PC-9 (cell line): ENCODE results near the gene NOX5. TPM values are rescaled to one million over a fixed set of nuclear protein-coding genes. Genes with fewer than 3 reads are reported as not detected.

Experiments
- BruUV-seq: library from RNA; stranded (reverse); fragments of 400-500 nt; replicated peaks from 2 replicates; lab custom pipeline; 2021; lab: Mats Ljungman, UMichigan
- CTCF ChIA-PET: fragments of 300-600 bp; sonication (Branson Sonifier 250); formaldehyde crosslinking; loops from one replicate; lab custom pipeline; 2022; ENCODE audit warnings: antibody characterized with exemption; lab: Charles Lee
- POLR2A ChIA-PET: fragments of 300-600 bp; sonication (Branson Sonifier 250); formaldehyde crosslinking; loops from one replicate; lab custom pipeline; 2022; ENCODE audit warnings: antibody characterized with exemption; ENCODE audit not compliant: unreplicated experiment; lab: Charles Lee
- DNase-seq, 2 experiments: peaks; one replicate each; pipeline versions ENCODE4 v3.0.0 to v3.0.0-alpha.2; 2015 to 2022; ENCODE audit warnings: mixed read lengths in 1 of 2
- H2AFZ ChIP-seq: fragments of 200-600 bp; sonication (generic); 2 replicates; pipeline ENCODE4 v1.8.1; 2017; ENCODE audit warnings: antibody characterized with exemption
- H3F3A ChIP-seq: fragments of 200-600 bp; sonication (generic); 2 replicates; pipeline ENCODE4 v1.8.1; 2017; ENCODE audit warnings: antibody characterized with exemption, mild to moderate bottlenecking, low read depth; ENCODE audit not compliant: insufficient read depth
- H3K27ac ChIP-seq: fragments of 200-600 bp; sonication (generic); 2 replicates; pipeline ENCODE4 v1.6.1; 2016; ENCODE audit warnings: mixed run types
- H3K27me3 ChIP-seq: fragments of 200-600 bp; sonication (generic); 2 replicates; pipeline ENCODE4 v1.6.1; 2016; ENCODE audit warnings: low read depth, mixed run types; ENCODE audit not compliant: insufficient read depth
- H3K36me3 ChIP-seq: fragments of 200-600 bp; sonication (generic); 2 replicates; pipeline ENCODE4 v1.6.1; 2016; ENCODE audit warnings: low read depth, mixed run types
- H3K4me1 ChIP-seq: fragments of 200-600 bp; sonication (generic); replicated peaks from 2 replicates; pipeline ENCODE4 v1.6.1; 2016; ENCODE audit warnings: mixed run types; ENCODE audit not compliant: insufficient read depth
- H3K4me2 ChIP-seq: fragments of 200-600 bp; sonication (generic); 2 replicates; pipeline ENCODE4 v1.6.1; 2017; ENCODE audit warnings: mixed run types
- H3K4me3 ChIP-seq: fragments of 200-600 bp; sonication (generic); 2 replicates; pipeline ENCODE4 v1.6.1; 2016; ENCODE audit warnings: mixed run types
- H3K79me2 ChIP-seq: fragments of 200-600 bp; sonication (generic); 2 replicates; pipeline ENCODE4 v1.6.1; 2017; ENCODE audit warnings: low read depth, mixed run types
- H3K9me2 ChIP-seq: fragments of 200-600 bp; sonication (generic); 2 replicates; pipeline ENCODE4 v1.8.1; 2017; ENCODE audit warnings: mild to moderate bottlenecking; ENCODE audit not compliant: insufficient read depth
- H3K9me3 ChIP-seq: fragments of 200-600 bp; sonication (generic); 2 replicates; pipeline ENCODE4 v1.8.1; 2016; ENCODE audit warnings: low read depth; ENCODE audit not compliant: insufficient read depth
- H4K20me1 ChIP-seq: fragments of 200-600 bp; sonication (generic); 2 replicates; pipeline ENCODE4 v1.8.1; 2017; ENCODE audit not compliant: insufficient read depth
- EZH2 ChIP-seq: fragments of 200-600 bp; sonication (generic); IDR thresholded peaks from 2 replicates; pipeline ENCODE4 v1.8.0; 2017; ENCODE audit warnings: antibody characterized with exemption, low read depth
- intact Hi-C: fragments of 100-400 bp; cut with micrococcal nuclease; formaldehyde crosslinking; loops from one replicate; pipeline ENCODE4 v1.10.0; 2022; ENCODE audit not compliant: unreplicated experiment
- total RNA-seq: library from RNA; stranded (reverse); gene quantifications from 2 replicates; pipeline ENCODE4 v1.2.3, GENCODE V29; 2021
- TF ChIP-seq, protein P1 (sequence below): fragments of 200-600 bp; sonication (generic); conservative IDR thresholded peaks from 2 replicates; pipeline ENCODE4 v1.6.1; 2017; ENCODE audit warnings: mixed run types, antibody characterized with exemption, mild to moderate bottlenecking, moderate library complexity

NOX5 gene
- total RNA-seq, 1 experiment from 2014 or later: 1.5 TPM

DNA sequence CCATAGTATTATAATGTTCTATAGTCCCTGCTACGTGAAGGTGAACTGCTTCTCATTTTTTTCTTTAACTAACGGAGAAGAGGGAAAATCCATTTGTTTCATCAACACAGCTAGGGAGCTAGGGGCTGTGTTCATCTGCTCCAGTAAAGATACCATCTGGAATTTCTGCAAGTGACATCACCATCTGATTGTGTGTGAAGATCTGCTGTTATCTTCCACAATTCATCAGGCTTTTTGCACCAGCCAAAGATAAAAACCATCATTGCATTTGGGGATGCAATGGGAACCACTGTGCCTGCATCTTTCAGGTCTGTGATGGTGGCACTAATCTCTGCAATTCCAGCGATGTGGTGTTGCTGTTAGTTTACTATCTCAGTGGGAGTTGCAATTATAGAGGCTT is 35.5 kb upstream of the NOX5 start:
- H3K4me2 ChIP-seq: no peak overlapping the region
- ChIA-PET CTCF (no interaction called here), POLR2A (no interaction called here)
- no peaks in the 10 kb centered on the region for H3F3A ChIP-seq
- intact Hi-C loops: no loop called here
- BruUV-seq: no TSS peak
- H3K27me3 ChIP-seq: no peaks in the 10 kb centered on the region
- 0 out of 2 replicates have a peak, but pooled peaks cover 6% of the 10 kb centered on the region for H3K9me3 ChIP-seq
- no peak overlapping the region for H2AFZ ChIP-seq
- TF ChIP-seq, protein P1, sequence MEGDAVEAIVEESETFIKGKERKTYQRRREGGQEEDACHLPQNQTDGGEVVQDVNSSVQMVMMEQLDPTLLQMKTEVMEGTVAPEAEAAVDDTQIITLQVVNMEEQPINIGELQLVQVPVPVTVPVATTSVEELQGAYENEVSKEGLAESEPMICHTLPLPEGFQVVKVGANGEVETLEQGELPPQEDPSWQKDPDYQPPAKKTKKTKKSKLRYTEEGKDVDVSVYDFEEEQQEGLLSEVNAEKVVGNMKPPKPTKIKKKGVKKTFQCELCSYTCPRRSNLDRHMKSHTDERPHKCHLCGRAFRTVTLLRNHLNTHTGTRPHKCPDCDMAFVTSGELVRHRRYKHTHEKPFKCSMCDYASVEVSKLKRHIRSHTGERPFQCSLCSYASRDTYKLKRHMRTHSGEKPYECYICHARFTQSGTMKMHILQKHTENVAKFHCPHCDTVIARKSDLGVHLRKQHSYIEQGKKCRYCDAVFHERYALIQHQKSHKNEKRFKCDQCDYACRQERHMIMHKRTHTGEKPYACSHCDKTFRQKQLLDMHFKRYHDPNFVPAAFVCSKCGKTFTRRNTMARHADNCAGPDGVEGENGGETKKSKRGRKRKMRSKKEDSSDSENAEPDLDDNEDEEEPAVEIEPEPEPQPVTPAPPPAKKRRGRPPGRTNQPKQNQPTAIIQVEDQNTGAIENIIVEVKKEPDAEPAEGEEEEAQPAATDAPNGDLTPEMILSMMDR: no peak
- TF ChIP-seq EZH2: no peak
- no peak for DNase-seq
- no peak overlapping the region for H3K4me3 ChIP-seq
- no peaks in the 10 kb centered on the region for H4K20me1 ChIP-seq
- no peaks in the 10 kb centered on the region for H3K4me1 ChIP-seq
- no peaks in the 10 kb centered on the region for H3K36me3 ChIP-seq
- no peaks in the 10 kb centered on the region for H3K9me2 ChIP-seq
- H3K79me2 ChIP-seq: no peaks in the 10 kb centered on the region
- H3K27ac ChIP-seq: no peak overlapping the region

GRCh38 chr15:68979816-68980215 is 34.7 kb upstream of the NOX5 start:
- Histone ChIP-seq H3K27me3 (no peaks in the 10 kb centered on the region), H3K4me2 (no peak overlapping the region), H3K4me3 (no peak overlapping the region), H3F3A (no peaks in the 10 kb centered on the region), H4K20me1 (no peaks in the 10 kb centered on the region), H3K9me3 (0 out of 2 replicates have a peak, but pooled peaks cover 6% of the 10 kb centered on the region), H3K4me1 (no peaks in the 10 kb centered on the region), H2AFZ (no peak overlapping the region), H3K36me3 (no peaks in the 10 kb centered on the region), H3K27ac (no peak overlapping the region), H3K79me2 (no peaks in the 10 kb centered on the region), H3K9me2 (no peaks in the 10 kb centered on the region)
- POLR2A ChIA-PET: no interaction called here
- CTCF ChIA-PET: no interaction called here
- no TSS peak for BruUV-seq
- no peak for DNase-seq
- no peak for TF ChIP-seq EZH2
- TF ChIP-seq, protein P1: no peak
- intact Hi-C loops: no loop called here

DNA sequence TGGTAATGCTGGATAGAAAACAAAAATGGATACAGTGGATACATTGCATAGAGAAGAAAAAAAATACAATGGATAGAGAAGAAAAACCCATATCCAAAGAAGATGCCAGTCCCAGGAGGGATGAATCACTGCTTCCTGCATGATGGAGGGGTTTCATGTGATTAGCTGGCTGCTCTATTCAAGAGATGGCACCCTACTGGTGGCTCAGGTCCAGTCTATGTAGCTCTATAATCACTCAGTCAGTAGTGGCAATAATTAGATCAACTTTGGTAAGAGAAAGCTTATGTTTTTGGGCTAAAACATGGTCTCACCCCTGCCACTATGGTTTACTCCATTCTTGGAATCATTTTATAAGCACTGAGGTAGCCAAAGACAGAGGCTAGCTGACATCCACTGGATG is 33.7 kb upstream of the NOX5 start:
- Histone ChIP-seq H3K4me2 (no peak overlapping the region), H2AFZ (no peak overlapping the region), H3K9me2 (no peaks in the 10 kb centered on the region), H3K27ac (no peak overlapping the region), H3F3A (no peaks in the 10 kb centered on the region), H3K9me3 (0 out of 2 replicates have a peak, but pooled peaks cover 6% of the 10 kb centered on the region), H3K4me1 (no peaks in the 10 kb centered on the region), H4K20me1 (no peaks in the 10 kb centered on the region), H3K27me3 (no peaks in the 10 kb centered on the region), H3K4me3 (no peak overlapping the region), H3K79me2 (no peaks in the 10 kb centered on the region), H3K36me3 (no peaks in the 10 kb centered on the region)
- CTCF ChIA-PET: no interaction called here
- no TSS peak for BruUV-seq
- intact Hi-C loops: no loop called here
- TF ChIP-seq, protein P1: no peak
- TF ChIP-seq EZH2: no peak
- no peak for DNase-seq
- POLR2A ChIA-PET: no interaction called here
